ENCODE data around the gene ZDHHC4. TPM values are rescaled to one million over a fixed set of nuclear protein-coding genes. Genes with fewer than 3 reads are reported as not detected.

ZDHHC4 gene
- total RNA-seq, 1 experiment from 2014 or later: 28.9 TPM

DNA sequence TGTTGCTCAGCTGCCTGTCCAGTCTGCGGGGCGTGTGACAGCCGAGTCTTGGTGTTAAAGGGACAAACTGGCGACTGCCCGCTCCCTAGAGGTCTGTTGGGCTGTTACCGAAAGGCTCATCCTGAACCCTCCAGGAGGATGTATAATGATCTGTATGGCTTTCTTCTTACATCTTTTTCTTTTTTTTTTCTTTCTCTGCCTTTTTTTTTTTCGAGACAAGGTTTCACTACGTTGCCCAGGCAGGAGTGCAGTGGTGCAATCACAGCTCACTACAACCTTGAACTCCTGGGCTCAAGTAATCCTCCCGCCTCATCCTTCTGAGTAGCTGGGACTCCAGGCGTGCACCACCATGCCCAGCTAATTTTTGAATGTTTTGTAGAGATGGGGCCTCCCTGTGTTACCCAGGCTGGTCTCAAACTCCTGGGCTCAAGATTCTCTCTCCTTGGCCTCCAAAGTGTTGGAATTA, 13.4 kb downstream of the ZDHHC4 start:
- H3K27me3 ChIP-seq (ENCODE audit: low read length): no peaks in the 10 kb centered on the region
- no peaks in the 10 kb centered on the region for H3K9me2 ChIP-seq (replicated peaks; ENCODE audit: low read length)
- no peaks in the 10 kb centered on the region for H3F3A ChIP-seq (ENCODE audit: low read length, unreplicated experiment)
- ChIA-PET POLR2A (ENCODE audit: unreplicated experiment) (no interaction called here), CTCF (interaction anchor here (0.9 to 1.1 kb wide), 2 partner anchors 13 to 75 kb away, joined by 3 read pairs; partner anchors contain the start of gene ZDHHC4)
- H3K36me3 ChIP-seq (ENCODE audit: low read depth, low read length): no peaks in the 10 kb centered on the region; the same call in 1 of the 2 replicates
- H3K4me1 ChIP-seq (ENCODE audit: insufficient read depth, low read length): no peaks in the 10 kb centered on the region; the same call in 1 of the 2 replicates
- peak overlapping the region; percentile 77 for H2AFZ ChIP-seq (ENCODE audit: low read length)
- BruUV-seq (replicated peaks): TSS peak; percentile 46
- peak; percentile 60 for ATAC-seq
- TF ChIP-seq EZH2phosphoT487 (IDR thresholded peaks at IDR 0.05; ENCODE audit: borderline replicate concordance, low read length) (no peak), EZH2 (IDR thresholded peaks at IDR 0.05; ENCODE audit: low read length, unreplicated experiment) (no peak)
- TF ChIP-seq, protein P1, sequence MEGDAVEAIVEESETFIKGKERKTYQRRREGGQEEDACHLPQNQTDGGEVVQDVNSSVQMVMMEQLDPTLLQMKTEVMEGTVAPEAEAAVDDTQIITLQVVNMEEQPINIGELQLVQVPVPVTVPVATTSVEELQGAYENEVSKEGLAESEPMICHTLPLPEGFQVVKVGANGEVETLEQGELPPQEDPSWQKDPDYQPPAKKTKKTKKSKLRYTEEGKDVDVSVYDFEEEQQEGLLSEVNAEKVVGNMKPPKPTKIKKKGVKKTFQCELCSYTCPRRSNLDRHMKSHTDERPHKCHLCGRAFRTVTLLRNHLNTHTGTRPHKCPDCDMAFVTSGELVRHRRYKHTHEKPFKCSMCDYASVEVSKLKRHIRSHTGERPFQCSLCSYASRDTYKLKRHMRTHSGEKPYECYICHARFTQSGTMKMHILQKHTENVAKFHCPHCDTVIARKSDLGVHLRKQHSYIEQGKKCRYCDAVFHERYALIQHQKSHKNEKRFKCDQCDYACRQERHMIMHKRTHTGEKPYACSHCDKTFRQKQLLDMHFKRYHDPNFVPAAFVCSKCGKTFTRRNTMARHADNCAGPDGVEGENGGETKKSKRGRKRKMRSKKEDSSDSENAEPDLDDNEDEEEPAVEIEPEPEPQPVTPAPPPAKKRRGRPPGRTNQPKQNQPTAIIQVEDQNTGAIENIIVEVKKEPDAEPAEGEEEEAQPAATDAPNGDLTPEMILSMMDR (conservative IDR thresholded peaks at IDR 0.05; ENCODE audit: low read depth, low read length): no peak
- H3K4me2 ChIP-seq (ENCODE audit: low read length): peak overlapping the region; percentile 97
- H4K20me1 ChIP-seq (ENCODE audit: low read length): no peaks in the 10 kb centered on the region
- H3K4me3 ChIP-seq (ENCODE audit: low read length): peak overlapping the region; percentile 99
- no peaks in the 10 kb centered on the region for H3K9me3 ChIP-seq (ENCODE audit: low read length)
- H3K9ac ChIP-seq (ENCODE audit: low read length): peak overlapping the region; percentile 82
- intact Hi-C loops (cut with micrococcal nuclease): no loop called here
- no peak overlapping the region for H3K27ac ChIP-seq (ENCODE audit: low read length)
- DNase-seq: no peak
- peaks cover 16% of the 10 kb centered on the region for H3K79me2 ChIP-seq (ENCODE audit: low read length)

DNA sequence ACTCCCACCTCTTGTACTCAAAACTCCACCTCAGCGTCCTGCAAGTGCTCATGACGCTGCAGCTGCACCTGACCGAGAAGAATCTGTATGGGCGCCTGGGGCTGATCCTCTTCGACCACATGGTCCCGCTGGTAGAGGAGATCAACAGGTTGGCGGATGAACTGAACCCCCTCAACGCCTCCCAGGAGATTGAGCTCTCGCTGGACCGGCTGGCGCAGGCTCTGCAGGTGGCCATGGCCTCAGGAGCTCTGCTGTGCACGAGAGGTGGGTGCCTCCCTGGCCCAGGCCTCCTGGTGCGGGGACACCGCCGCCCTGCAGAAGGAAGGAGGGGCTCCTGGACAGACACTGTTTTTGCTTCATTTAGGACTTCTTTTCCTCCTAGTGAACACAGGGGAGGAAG, 22.8 kb downstream of the ZDHHC4 start:
- ChIA-PET CTCF (no interaction called here), POLR2A (ENCODE audit: unreplicated experiment) (no interaction called here)
- Histone ChIP-seq H4K20me1 (ENCODE audit: low read length) (no peaks in the 10 kb centered on the region), H3K36me3 (ENCODE audit: low read depth, low read length) (peaks cover 14% of the 10 kb centered on the region), H3K27ac (ENCODE audit: low read length) (no peak overlapping the region), H3K9me2 (replicated peaks; ENCODE audit: low read length) (no peaks in the 10 kb centered on the region), H3K79me2 (ENCODE audit: low read length) (no peaks in the 10 kb centered on the region), H3K9me3 (ENCODE audit: low read length) (no peaks in the 10 kb centered on the region), H3K4me1 (ENCODE audit: insufficient read depth, low read length) (no peaks in the 10 kb centered on the region), H3K4me3 (ENCODE audit: low read length) (no peak overlapping the region), H3K9ac (ENCODE audit: low read length) (no peak overlapping the region), H3K4me2 (ENCODE audit: low read length) (no peak overlapping the region), H3F3A (ENCODE audit: low read length, unreplicated experiment) (no peaks in the 10 kb centered on the region), H2AFZ (ENCODE audit: low read length) (no peak overlapping the region), H3K27me3 (ENCODE audit: low read length) (no peaks in the 10 kb centered on the region)
- DNase-seq (no peak), ATAC-seq (no peak)
- intact Hi-C loops (cut with micrococcal nuclease): no loop called here
- BruUV-seq (replicated peaks): no TSS peak
- TF ChIP-seq EZH2phosphoT487 (IDR thresholded peaks at IDR 0.05; ENCODE audit: borderline replicate concordance, low read length): no peak
- TF ChIP-seq EZH2 (IDR thresholded peaks at IDR 0.05; ENCODE audit: low read length, unreplicated experiment): no peak
- TF ChIP-seq, protein P1 (conservative IDR thresholded peaks at IDR 0.05; ENCODE audit: low read depth, low read length): no peak

DNA sequence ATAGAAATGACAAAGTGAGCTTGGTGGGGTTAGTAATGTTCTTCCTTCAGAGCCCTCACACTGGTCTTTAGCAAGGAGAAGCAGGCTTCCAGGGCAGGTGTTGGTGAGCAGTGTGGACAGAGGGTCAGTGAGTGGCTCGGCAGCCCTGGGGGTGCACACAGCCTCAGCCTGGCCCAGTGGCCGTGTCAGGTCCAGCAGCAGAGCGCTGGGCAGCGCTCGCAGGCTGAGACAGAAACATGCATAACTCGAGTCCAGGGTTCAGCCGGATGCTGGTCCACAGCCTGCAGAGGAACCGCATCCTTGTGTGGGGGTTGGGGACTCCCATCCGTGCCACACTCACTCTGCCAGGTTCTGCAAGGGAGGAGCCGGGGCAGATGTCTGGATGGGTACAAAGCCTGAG, 27.2 kb downstream of the ZDHHC4 start:
- TF ChIP-seq EZH2phosphoT487 (IDR thresholded peaks at IDR 0.05; ENCODE audit: borderline replicate concordance, low read length): no peak
- TF ChIP-seq EZH2 (IDR thresholded peaks at IDR 0.05; ENCODE audit: low read length, unreplicated experiment): no peak
- TF ChIP-seq, protein P1 (conservative IDR thresholded peaks at IDR 0.05; ENCODE audit: low read depth, low read length): no peak
- no peak overlapping the region for H3K4me3 ChIP-seq (ENCODE audit: low read length)
- POLR2A ChIA-PET (ENCODE audit: unreplicated experiment): no interaction called here

More for the DNA sequence above, 27.2 kb downstream of the ZDHHC4 start:
- Histone ChIP-seq H3K4me1 (ENCODE audit: insufficient read depth, low read length) (no peaks in the 10 kb centered on the region), H3K27ac (ENCODE audit: low read length) (no peak overlapping the region), H3K27me3 (ENCODE audit: low read length) (no peaks in the 10 kb centered on the region), H3K9me3 (ENCODE audit: low read length) (no peaks in the 10 kb centered on the region), H3K9ac (ENCODE audit: low read length) (no peak overlapping the region), H3K9me2 (replicated peaks; ENCODE audit: low read length) (no peaks in the 10 kb centered on the region), H3K79me2 (ENCODE audit: low read length) (no peaks in the 10 kb centered on the region), H2AFZ (ENCODE audit: low read length) (no peak overlapping the region), H3K36me3 (ENCODE audit: low read depth, low read length) (peaks cover 8% of the 10 kb centered on the region), H3K4me2 (ENCODE audit: low read length) (no peak overlapping the region), H4K20me1 (ENCODE audit: low read length) (no peaks in the 10 kb centered on the region), H3F3A (ENCODE audit: low read length, unreplicated experiment) (no peaks in the 10 kb centered on the region)
- DNase-seq (no peak), ATAC-seq (no peak)
- CTCF ChIA-PET: no interaction called here
- TSS peak; percentile 20 for BruUV-seq (replicated peaks)
- intact Hi-C loops (cut with micrococcal nuclease): no loop called here
